ENCODE results near the gene OSBPL5.

DNA sequence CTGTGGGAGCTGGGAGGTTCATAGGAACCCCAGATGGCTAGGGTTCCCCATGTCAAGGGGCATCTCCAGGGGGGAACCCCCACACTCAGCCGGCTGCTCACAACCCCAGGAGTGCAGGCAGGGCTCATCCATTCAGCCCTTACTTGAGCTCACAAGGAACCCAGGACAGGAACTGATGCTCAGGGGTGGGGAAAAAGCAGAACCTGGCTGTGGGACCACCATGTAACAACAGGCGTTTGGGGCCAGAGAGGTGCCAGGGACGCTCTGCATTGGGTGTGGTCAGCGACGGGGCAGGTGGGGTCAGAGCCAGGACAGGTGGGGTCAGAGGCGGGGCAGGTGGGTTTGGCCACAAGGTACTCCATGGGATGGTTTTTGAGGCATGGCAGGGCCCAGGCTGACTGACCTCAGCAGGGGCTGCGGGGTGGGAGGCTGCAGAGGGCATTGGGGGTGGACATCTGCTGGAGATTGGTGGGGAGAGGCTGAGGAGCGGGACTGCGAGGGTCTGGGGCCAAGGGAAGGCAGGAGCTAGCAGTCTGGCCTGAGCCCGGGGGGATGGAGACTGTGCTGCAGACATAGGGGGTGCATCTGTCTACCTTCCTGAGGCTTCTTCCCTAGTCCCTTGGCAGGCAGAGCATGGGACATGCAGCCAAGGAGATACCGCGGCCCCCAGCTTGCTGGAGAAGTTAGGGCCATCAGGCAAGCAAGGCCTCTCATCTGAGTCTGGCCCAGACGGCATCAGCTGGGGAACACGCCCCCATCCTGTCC, 73.8 kb downstream of the OSBPL5 start:
- TF ChIP-seq POLR2A (IDR thresholded peaks at IDR 0.05; ENCODE audit: low read depth, low read length) (no peak), RAD21 (IDR thresholded peaks at IDR 0.05; ENCODE audit: low read length) (no peak), NFE2L2 (IDR thresholded peaks at IDR 0.05; ENCODE audit: low read depth, low read length) (no peak), BHLHE40 (IDR thresholded peaks at IDR 0.05; ENCODE audit: low read depth, low read length) (no peak), CHD1 (IDR thresholded peaks at IDR 0.05; ENCODE audit: low read depth, low read length) (no peak), CEBPB (IDR thresholded peaks at IDR 0.05; ENCODE audit: low read depth, low read length) (no peak), RFX5 (IDR thresholded peaks at IDR 0.05; ENCODE audit: low read depth, low read length) (no peak)
- TF ChIP-seq, protein P1, sequence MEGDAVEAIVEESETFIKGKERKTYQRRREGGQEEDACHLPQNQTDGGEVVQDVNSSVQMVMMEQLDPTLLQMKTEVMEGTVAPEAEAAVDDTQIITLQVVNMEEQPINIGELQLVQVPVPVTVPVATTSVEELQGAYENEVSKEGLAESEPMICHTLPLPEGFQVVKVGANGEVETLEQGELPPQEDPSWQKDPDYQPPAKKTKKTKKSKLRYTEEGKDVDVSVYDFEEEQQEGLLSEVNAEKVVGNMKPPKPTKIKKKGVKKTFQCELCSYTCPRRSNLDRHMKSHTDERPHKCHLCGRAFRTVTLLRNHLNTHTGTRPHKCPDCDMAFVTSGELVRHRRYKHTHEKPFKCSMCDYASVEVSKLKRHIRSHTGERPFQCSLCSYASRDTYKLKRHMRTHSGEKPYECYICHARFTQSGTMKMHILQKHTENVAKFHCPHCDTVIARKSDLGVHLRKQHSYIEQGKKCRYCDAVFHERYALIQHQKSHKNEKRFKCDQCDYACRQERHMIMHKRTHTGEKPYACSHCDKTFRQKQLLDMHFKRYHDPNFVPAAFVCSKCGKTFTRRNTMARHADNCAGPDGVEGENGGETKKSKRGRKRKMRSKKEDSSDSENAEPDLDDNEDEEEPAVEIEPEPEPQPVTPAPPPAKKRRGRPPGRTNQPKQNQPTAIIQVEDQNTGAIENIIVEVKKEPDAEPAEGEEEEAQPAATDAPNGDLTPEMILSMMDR (conservative IDR thresholded peaks at IDR 0.05; ENCODE audit: low read depth, low read length), result no peak
- TF ChIP-seq, protein P2, sequence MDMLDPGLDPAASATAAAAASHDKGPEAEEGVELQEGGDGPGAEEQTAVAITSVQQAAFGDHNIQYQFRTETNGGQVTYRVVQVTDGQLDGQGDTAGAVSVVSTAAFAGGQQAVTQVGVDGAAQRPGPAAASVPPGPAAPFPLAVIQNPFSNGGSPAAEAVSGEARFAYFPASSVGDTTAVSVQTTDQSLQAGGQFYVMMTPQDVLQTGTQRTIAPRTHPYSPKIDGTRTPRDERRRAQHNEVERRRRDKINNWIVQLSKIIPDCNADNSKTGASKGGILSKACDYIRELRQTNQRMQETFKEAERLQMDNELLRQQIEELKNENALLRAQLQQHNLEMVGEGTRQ (IDR thresholded peaks at IDR 0.05; ENCODE audit: low read depth, low read length), result no peak
- TF ChIP-seq, protein P3, sequence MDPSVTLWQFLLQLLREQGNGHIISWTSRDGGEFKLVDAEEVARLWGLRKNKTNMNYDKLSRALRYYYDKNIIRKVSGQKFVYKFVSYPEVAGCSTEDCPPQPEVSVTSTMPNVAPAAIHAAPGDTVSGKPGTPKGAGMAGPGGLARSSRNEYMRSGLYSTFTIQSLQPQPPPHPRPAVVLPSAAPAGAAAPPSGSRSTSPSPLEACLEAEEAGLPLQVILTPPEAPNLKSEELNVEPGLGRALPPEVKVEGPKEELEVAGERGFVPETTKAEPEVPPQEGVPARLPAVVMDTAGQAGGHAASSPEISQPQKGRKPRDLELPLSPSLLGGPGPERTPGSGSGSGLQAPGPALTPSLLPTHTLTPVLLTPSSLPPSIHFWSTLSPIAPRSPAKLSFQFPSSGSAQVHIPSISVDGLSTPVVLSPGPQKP (IDR thresholded peaks at IDR 0.05; ENCODE audit: borderline replicate concordance, low read depth, low read length), result no peak

All from IMR-90 (cell line).